GM18951 (cell line): ENCODE measurements around the gene DMXL1.
"Not testable (repeated sequence)": the region's sequence is repeated elsewhere in the genome, so short reads cannot be mapped to it uniquely, and the experiment has no call there.

Experiments
- POLR2A ChIP-seq: IDR thresholded peaks from 4 replicates; pipeline ENCODE4 v1.6.1; 2011; ENCODE audit warnings: mild to moderate bottlenecking; ENCODE audit not compliant: insufficient read length, insufficient read depth; ENCODE audit errors: extremely low read depth
- in situ Hi-C: fragments of 300-500 bp; cut with MboI; formaldehyde crosslinking; loops from one replicate; pipeline ENCODE4 v1.12.0; 2022; ENCODE audit warnings: low sequenced_read_pairs, mixed read lengths, inconsistent platforms; ENCODE audit not compliant: unreplicated experiment

Gene DMXL1

DNA sequence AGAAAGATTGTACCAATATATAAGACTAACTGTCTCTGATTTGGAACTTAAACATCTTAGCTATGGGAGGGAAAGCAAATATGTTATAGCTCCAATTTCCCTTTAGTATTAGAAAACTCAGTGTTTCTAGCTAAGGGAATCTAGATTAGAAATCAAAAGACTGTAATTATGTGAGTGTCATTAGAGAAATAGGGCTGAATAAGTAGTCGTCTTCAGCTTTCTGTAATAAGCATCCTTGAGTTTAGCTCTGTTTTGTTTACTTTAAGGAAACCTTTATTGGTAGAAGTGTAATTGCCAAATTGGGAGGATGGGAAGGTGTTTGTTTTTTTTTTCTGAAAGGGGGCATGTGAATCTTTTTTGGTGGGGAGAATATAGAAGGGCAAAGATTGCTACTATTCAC lies 5.2 kb downstream of the DMXL1 start:
- no peak for TF ChIP-seq POLR2A
- in situ Hi-C loops: no loop called here

DNA sequence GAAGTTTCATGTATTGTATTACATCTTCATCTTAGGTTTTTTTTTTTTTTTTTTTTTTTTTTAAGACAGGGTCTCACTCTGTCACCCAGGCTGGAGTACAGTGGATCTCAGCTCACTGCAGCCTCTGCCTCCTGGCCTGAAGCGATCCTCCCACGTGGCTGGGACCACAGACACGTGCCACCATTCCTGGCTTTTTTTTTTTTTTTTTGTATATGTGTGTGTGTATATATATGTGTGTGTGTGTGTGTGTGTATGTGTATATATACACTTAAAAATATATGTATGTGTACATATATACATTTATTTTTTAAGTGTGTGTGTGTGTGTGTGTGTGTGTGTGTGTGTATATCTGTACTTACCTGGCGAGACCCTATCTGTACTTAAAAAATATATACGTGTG lies 6.6 kb downstream of the DMXL1 start:
- in situ Hi-C loops: no loop called here

DNA sequence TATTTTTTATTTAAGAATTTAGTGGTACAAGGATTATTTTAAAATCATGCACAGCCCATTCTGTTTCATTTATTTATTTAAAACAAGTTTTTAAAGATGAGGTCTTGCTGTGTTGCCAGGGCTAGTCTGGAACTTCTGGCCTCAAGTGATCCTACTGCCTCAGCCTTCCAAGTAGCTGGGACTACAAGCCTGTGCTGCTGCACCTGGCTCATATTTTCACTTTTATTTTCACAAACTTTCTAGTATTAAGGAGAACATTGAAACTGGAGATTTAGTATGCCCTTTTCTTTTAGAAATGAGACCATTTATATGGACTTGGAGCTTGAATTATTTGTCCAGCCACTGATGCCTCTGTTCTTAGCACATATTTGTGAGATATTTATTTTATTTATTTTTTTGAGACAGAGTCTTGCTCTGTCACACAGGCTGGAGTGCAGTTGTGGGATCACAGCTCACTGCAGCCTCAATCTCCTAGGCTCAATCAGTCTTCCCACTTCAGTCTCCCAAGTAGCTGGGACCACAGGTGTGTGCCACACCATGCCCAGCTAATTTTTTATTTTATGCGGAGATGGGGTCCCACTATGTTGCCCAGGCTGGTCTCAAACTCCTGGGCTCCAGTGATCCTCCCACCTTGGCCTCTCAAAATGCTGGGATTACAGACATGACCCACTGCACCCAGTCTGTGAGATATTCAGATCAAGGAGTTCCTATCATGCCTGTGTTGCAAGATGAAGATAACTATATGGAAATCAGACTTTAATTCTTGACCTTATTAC lies 7.4 kb downstream of the DMXL1 start:
- in situ Hi-C loops: no loop called here
- no peak for TF ChIP-seq POLR2A

More for the DNA sequence above, 6.6 kb downstream of the DMXL1 start:
- no peak for TF ChIP-seq POLR2A

DNA sequence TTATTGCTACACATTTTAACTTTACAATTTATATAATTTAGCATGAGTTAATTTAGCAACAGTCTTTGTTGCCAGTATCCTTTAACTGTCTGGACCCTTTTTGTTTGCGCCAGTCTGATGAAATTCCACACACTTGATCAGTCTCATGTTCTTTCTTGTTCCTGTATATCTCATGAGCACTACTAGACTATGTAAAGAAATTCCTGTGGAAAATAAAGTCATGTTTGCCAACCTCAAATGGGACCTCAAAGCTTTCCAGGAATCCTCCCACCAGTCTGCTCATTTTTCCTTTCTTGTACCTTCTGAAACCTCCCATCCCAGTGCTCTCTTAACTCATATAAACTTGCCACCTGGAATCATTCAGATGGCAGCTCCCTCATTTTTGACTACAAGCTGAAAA lies 8.0 kb downstream of the DMXL1 start:
- in situ Hi-C loops: no loop called here
- TF ChIP-seq POLR2A: no peak

DNA sequence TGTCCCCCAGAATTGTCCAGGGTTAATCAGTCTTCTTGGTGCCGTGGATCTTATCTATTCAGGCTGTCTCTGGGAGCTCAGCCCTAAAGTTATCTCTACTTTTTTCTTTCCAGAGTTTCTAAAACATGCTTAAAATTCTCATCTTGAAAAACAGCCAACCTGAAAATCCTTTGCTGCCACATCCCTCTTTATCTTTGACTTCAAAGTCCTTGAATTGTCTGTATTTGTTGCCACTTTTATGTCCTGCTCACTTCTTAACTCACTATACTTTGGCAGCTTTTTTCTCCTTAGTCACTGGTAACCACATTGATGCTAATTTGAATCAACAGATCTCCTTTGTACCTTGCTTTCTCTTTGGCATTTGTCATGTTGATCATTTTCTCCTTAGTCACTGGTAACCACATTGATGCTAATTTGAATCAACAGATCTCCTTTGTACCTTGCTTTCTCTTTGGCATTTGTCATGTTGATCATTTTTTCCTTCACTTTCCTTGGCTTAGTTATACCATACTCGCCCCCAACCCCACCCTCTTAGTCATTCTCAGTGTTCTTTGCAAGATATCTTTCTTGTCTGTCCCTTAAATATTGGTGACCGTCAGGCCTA lies 8.5 kb downstream of the DMXL1 start:
- TF ChIP-seq POLR2A: no peak
- in situ Hi-C loops: no loop called here

DNA sequence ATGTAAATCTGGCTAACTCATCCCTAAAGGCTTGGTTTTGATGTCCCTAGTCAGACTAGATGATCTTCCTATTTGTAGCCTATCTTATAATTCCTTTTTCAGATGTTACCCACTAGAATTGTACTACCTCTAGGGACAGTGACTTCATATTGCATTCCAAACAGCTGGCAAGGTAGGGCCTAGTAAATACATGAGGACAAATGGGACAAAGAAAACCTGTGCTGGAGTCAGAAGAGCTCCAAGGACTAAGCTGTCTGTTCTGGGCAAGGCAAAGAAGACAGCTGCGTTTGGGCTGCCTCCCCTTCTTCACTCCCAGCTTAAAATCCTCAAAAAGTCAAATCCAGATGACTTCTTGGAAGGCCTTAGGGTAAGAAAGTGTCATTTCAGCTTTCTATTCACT lies 10.0 kb downstream of the DMXL1 start:
- in situ Hi-C loops: no loop called here
- TF ChIP-seq POLR2A: no peak

DNA sequence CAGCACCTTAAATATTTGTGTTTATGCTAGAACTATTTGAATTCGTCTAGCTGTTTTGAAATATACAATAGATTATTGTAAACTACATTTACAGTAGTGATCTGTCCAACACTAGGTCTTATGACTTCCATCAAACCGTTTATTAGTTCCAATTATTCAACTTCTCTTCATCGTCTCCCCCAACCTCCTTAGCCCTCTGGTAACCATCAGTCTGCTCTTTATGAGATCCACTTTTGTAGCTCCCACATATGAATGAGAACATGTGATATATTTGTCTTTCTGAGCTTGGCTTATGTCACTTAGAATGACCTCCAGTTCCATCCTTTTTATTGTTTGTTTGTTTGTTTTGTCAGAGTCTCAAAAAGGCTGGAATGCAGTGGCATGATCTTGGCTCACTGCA lies 11.8 kb downstream of the DMXL1 start:
- TF ChIP-seq POLR2A: no peak

DNA sequence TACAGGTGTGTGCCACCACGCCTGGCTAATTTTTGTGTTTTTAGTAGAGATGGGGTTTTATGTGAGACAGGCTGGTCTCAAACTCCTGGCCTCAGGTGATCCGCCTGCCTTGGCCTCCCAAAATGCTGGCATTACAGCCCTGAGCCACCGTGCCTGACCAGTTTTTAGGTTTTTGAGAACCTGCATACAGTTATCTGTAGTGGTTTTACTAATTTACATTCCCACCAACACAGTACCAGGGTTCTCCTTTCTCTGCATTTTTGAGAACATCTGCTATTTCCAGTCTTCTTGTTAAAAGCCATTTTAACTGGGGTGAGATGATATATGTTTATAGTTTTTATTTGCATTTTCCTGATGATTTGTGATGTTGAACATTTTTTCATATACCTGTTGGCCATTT lies 12.8 kb downstream of the DMXL1 start:
- TF ChIP-seq POLR2A: no peak
- in situ Hi-C loops: no loop called here

More for the DNA sequence above, 11.8 kb downstream of the DMXL1 start:
- in situ Hi-C loops: no loop called here

DNA sequence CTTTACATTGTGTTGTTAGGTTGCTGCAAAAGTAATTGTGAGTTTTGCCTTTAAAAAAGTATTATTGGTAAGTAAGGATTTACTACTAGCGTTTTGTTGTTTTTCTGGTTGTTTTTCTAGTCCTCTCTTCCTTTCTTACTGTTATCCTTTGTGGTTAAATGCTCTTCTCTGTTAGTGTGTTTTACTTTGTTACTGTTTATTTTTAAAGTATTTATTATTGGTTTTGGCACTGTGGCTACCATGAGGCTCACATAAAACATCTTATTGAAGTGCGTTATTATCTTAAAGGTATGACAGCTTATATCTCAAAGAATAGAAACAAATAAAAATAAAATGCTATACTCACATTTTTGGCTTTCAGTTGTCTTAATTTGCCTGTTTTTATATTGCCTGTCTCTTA lies 17.6 kb downstream of the DMXL1 start:
- TF ChIP-seq POLR2A: no peak
- in situ Hi-C loops: no loop called here

DNA sequence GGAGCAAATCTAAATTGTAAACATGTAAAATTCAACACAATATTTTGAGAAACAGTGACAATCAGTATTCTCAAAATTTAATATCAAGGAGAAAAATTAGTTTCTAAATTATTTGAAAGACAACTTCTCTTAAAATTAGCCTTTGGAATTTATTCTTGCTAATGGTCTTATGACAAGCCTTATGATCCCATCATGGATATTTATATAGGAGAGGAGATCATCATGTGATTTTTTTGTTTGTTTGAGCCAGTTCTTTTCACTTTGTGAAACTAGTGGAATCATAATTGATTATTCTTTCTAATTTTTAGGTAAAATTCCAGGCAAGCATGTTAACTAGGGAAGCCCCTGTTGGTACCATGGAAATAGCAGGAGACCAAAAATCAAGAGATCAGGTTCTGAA lies 24.7 kb downstream of the DMXL1 start:
- in situ Hi-C loops: no loop called here
- no peak for TF ChIP-seq POLR2A

DNA sequence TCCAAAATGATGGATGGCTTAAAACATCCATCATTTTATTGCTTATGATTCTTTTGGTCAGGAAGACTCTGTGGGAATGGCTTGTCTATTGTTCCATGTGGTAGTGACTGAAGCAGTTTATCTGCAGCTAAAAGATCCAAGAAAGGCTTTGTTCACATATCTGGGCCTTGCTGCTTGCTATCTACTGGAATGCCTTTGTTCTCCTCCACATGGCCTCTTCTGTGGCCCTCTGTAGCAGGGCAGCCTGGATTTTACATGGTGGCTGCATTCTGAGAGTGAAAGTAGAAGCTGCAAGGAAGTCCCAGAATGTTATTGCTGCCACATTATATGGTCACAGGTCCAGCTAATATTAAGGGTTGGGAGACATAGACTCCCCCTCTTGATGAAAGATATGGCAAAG lies 35.1 kb downstream of the DMXL1 start:
- in situ Hi-C loops: no loop called here
- no peak for TF ChIP-seq POLR2A

DNA sequence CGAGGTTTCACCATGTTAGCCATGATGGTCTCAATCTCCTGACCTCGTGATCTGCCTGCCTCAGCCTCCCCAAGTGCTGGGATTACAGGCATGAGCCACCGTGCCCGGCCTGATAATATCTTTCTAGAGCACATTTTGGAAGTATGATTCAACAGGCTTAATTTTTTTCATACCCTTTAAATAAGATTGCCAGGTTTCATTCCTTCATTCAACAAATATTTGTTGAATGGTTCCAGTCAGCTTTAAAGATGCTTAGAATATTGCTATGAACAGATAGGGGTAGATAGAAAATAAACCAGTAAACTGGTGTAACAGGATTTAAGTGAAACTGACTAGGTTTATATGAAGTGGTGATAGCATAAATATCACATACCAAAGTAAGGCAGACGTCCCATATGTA lies 41.3 kb downstream of the DMXL1 start:
- no peak for TF ChIP-seq POLR2A
- in situ Hi-C loops: no loop called here

DNA sequence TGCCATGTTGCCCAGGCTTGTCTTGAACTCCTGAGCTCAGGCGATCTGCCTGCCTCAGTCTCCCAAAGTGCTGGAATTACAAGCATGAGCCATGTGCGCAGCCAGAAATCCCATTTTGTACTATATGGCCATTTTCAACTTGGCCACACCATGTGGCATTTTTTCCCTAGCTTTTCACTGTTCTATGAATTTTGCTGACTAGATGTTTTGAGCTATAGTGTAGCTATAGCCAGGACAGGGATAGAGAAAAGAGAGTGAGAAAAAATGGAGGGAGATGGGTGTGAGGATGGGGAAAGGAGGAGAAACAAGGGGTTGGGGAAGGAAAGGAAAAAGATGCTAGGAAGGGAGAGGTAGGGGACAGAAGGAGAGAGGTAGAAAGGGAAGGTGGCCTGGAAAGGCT lies 46.4 kb downstream of the DMXL1 start:
- in situ Hi-C loops: no loop called here
- TF ChIP-seq POLR2A: no peak

DNA sequence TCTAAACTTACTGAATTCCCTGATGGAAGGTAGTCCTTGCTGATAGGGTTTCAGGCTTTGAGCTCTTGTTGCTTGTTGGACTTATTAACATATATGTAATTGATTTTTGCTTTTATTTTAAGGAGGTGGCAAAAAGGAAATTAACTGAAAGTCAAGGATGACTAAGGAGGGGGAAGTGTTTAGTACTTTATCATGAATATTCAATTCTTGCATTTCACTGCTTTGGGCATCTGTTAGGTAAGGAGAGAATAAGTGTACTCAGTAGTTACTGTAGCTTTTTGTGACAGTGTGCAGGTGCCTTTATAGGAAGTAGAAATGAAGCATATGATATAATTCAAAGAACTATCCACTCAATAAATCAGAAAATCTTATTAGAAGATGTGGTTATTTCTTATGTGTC lies 47.1 kb downstream of the DMXL1 start:
- in situ Hi-C loops: no loop called here
- TF ChIP-seq POLR2A: no peak

DNA sequence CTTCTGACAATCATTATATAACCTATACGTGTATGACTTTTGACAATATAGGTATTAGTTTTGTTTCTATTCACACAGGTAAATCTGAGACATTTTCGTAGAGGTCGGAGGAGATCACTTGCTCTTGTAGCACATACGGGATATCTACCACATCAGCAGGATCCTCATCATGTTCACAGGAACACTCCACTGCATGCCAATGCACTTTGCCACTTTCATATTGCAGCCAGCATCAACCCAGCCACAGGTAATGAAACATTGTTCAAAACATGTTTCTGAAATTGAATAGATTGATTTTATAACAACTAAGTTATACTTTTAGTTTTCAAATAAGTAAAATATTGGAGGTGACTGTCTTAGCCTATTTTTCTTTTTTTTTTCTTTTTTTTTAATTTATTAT lies 50.0 kb downstream of the DMXL1 start:
- in situ Hi-C loops: no loop called here
- TF ChIP-seq POLR2A: no peak

DNA sequence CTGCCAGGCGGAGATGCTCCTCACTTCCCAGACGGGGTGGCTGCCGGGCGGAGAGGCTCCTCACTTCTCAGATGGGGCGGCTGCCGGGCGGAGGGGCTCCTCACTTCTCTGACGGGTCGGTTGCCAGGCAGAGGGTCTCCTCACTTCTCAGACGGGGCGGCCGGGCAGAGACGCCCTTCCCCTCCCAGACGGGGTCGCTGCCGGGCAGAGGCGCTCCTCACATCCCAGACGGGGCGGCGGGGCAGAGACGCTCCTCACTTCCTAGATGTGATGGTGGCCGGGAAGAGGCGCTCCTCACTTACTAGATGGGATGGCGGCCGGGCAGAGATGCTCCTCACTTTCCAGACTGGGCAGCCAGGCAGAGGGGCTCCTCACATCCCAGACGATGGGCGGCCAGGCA lies 51.6 kb downstream of the DMXL1 start:
- in situ Hi-C loops: not testable (repeated sequence)
